ENCODE measurements around the gene TNK2.
"Not testable (repeated sequence)": the region's sequence is repeated elsewhere in the genome, so short reads cannot be mapped to it uniquely, and the experiment has no call there.

Gene TNK2

GRCh38 chr3:195862318-195862717, 46.0 kb downstream of the TNK2 start:
- not testable (repeated sequence) for H3K27ac ChIP-seq (ENCODE audit: low read depth, low read length); H3K27me3 ChIP-seq (ENCODE audit: control insufficient read depth in 1 of 2, insufficient read depth in 2 of 2, low read length in 2 of 2); H3K9me3 ChIP-seq (ENCODE audit: control insufficient read depth in 1 of 2, low read length in 2 of 2); H3K9ac ChIP-seq (ENCODE audit: low read depth in 1 of 2, low read length in 2 of 2); H3K4me1 ChIP-seq (ENCODE audit: control insufficient read depth in 1 of 2, insufficient read depth in 2 of 2, low read length in 2 of 2); H3K4me3 ChIP-seq (ENCODE audit: low read depth in 1 of 2, low read length in 2 of 2)
- H3K36me3 ChIP-seq (ENCODE audit: control insufficient read depth in 1 of 2, insufficient read depth in 2 of 2, low read length in 2 of 2) = peaks cover 0 to 11% of the 10 kb centered on the region in 2 donors

- no peaks in the 10 kb centered on the region for H3K9me3 ChIP-seq (ENCODE audit: control insufficient read depth in 1 of 2, low read length in 2 of 2)
- no peak overlapping the region for H3K4me3 ChIP-seq (ENCODE audit: low read depth in 1 of 2, low read length in 2 of 2)
- H3K9ac ChIP-seq (ENCODE audit: low read depth in 1 of 2, low read length in 2 of 2) = no peak overlapping the region
- H3K4me1 ChIP-seq (ENCODE audit: control insufficient read depth in 1 of 2, insufficient read depth in 2 of 2, low read length in 2 of 2) = peaks cover 4 to 8% of the 10 kb centered on the region in 2 donors
- no peak overlapping the region for H3K27ac ChIP-seq (ENCODE audit: low read depth, low read length)
- H3K27me3 ChIP-seq (ENCODE audit: control insufficient read depth in 1 of 2, insufficient read depth in 2 of 2, low read length in 2 of 2) = no peaks in the 10 kb centered on the region
- peaks cover 0 to 2% of the 10 kb centered on the region in 2 donors for H3K36me3 ChIP-seq (ENCODE audit: control insufficient read depth in 1 of 2, insufficient read depth in 2 of 2, low read length in 2 of 2)
Measured at GRCh38 chr3:195860456-195860855, 47.9 kb downstream of the TNK2 start.

GRCh38 chr3:195859846-195860411, 48.4 kb downstream of the TNK2 start:
- Histone ChIP-seq H3K4me3 (ENCODE audit: low read depth in 1 of 2, low read length in 2 of 2) (no peak overlapping the region), H3K27me3 (ENCODE audit: control insufficient read depth in 1 of 2, insufficient read depth in 2 of 2, low read length in 2 of 2) (no peaks in the 10 kb centered on the region), H3K9ac (ENCODE audit: low read depth in 1 of 2, low read length in 2 of 2) (no peak overlapping the region), H3K9me3 (ENCODE audit: control insufficient read depth in 1 of 2, low read length in 2 of 2) (no peaks in the 10 kb centered on the region), H3K4me1 (ENCODE audit: control insufficient read depth in 1 of 2, insufficient read depth in 2 of 2, low read length in 2 of 2) (peaks cover 4 to 8% of the 10 kb centered on the region in 2 donors), H3K27ac (ENCODE audit: low read depth, low read length) (no peak overlapping the region), H3K36me3 (ENCODE audit: control insufficient read depth in 1 of 2, insufficient read depth in 2 of 2, low read length in 2 of 2) (no peaks in the 10 kb centered on the region)

- Histone ChIP-seq H3K4me3 (ENCODE audit: low read depth in 1 of 2, low read length in 2 of 2) (no peak overlapping the region), H3K4me1 (ENCODE audit: control insufficient read depth in 1 of 2, insufficient read depth in 2 of 2, low read length in 2 of 2) (peaks cover 4 to 8% of the 10 kb centered on the region in 2 donors), H3K27me3 (ENCODE audit: control insufficient read depth in 1 of 2, insufficient read depth in 2 of 2, low read length in 2 of 2) (no peaks in the 10 kb centered on the region), H3K36me3 (ENCODE audit: control insufficient read depth in 1 of 2, insufficient read depth in 2 of 2, low read length in 2 of 2) (no peaks in the 10 kb centered on the region), H3K9ac (ENCODE audit: low read depth in 1 of 2, low read length in 2 of 2) (no peak overlapping the region), H3K27ac (ENCODE audit: low read depth, low read length) (no peak overlapping the region), H3K9me3 (ENCODE audit: control insufficient read depth in 1 of 2, low read length in 2 of 2) (no peaks in the 10 kb centered on the region)
Measured at GRCh38 chr3:195859061-195859845, 49.1 kb downstream of the TNK2 start.

- H3K27me3 ChIP-seq (ENCODE audit: control insufficient read depth in 1 of 2, insufficient read depth in 2 of 2, low read length in 2 of 2) = peaks cover 0 to 3% of the 10 kb centered on the region in 2 donors
- H3K9me3 ChIP-seq (ENCODE audit: control insufficient read depth in 1 of 2, low read length in 2 of 2) = no peaks in the 10 kb centered on the region
- H3K27ac ChIP-seq (ENCODE audit: low read depth, low read length) = no peak overlapping the region
- H3K36me3 ChIP-seq (ENCODE audit: control insufficient read depth in 1 of 2, insufficient read depth in 2 of 2, low read length in 2 of 2) = no peaks in the 10 kb centered on the region
- H3K4me1 ChIP-seq (ENCODE audit: control insufficient read depth in 1 of 2, insufficient read depth in 2 of 2, low read length in 2 of 2) = peaks cover 4 to 8% of the 10 kb centered on the region in 2 donors
- H3K4me3 ChIP-seq (ENCODE audit: low read depth in 1 of 2, low read length in 2 of 2) = no peak overlapping the region
- H3K9ac ChIP-seq (ENCODE audit: low read depth in 1 of 2, low read length in 2 of 2) = no peak overlapping the region
Measured at GRCh38 chr3:195856410-195857084, 51.8 kb downstream of the TNK2 start.

GRCh38 chr3:195855471-195856409, 52.6 kb downstream of the TNK2 start:
- H3K9ac ChIP-seq (ENCODE audit: low read depth in 1 of 2, low read length in 2 of 2) = no peak overlapping the region
- no peaks in the 10 kb centered on the region for H3K36me3 ChIP-seq (ENCODE audit: control insufficient read depth in 1 of 2, insufficient read depth in 2 of 2, low read length in 2 of 2)
- H3K27ac ChIP-seq (ENCODE audit: low read depth, low read length) = no peak overlapping the region
- H3K4me3 ChIP-seq (ENCODE audit: low read depth in 1 of 2, low read length in 2 of 2) = no peak overlapping the region
- H3K9me3 ChIP-seq (ENCODE audit: control insufficient read depth in 1 of 2, low read length in 2 of 2) = no peaks in the 10 kb centered on the region
- H3K27me3 ChIP-seq (ENCODE audit: control insufficient read depth in 1 of 2, insufficient read depth in 2 of 2, low read length in 2 of 2) = peaks cover 0 to 7% of the 10 kb centered on the region in 2 donors
- H3K4me1 ChIP-seq (ENCODE audit: control insufficient read depth in 1 of 2, insufficient read depth in 2 of 2, low read length in 2 of 2) = peaks cover 10 to 16% of the 10 kb centered on the region in 2 donors

- H3K9me3 ChIP-seq (ENCODE audit: control insufficient read depth in 1 of 2, low read length in 2 of 2) = no peaks in the 10 kb centered on the region
- H3K36me3 ChIP-seq (ENCODE audit: control insufficient read depth in 1 of 2, insufficient read depth in 2 of 2, low read length in 2 of 2) = no peaks in the 10 kb centered on the region
- H3K4me3 ChIP-seq (ENCODE audit: low read depth in 1 of 2, low read length in 2 of 2) = no peak overlapping the region
- H3K4me1 ChIP-seq (ENCODE audit: control insufficient read depth in 1 of 2, insufficient read depth in 2 of 2, low read length in 2 of 2) = peaks cover 10 to 17% of the 10 kb centered on the region in 2 donors
- H3K27me3 ChIP-seq (ENCODE audit: control insufficient read depth in 1 of 2, insufficient read depth in 2 of 2, low read length in 2 of 2) = peaks cover 0 to 7% of the 10 kb centered on the region in 2 donors
- H3K9ac ChIP-seq (ENCODE audit: low read depth in 1 of 2, low read length in 2 of 2) = no peak overlapping the region
- no peak overlapping the region for H3K27ac ChIP-seq (ENCODE audit: low read depth, low read length)
Measured at GRCh38 chr3:195854628-195855294, 53.6 kb downstream of the TNK2 start.

GRCh38 chr3:195853996-195854395, 54.4 kb downstream of the TNK2 start:
- Histone ChIP-seq H3K4me3 (ENCODE audit: low read depth in 1 of 2, low read length in 2 of 2) (no peak overlapping the region), H3K4me1 (ENCODE audit: control insufficient read depth in 1 of 2, insufficient read depth in 2 of 2, low read length in 2 of 2) (peaks cover 9 to 16% of the 10 kb centered on the region in 2 donors), H3K36me3 (ENCODE audit: control insufficient read depth in 1 of 2, insufficient read depth in 2 of 2, low read length in 2 of 2) (no peaks in the 10 kb centered on the region), H3K27ac (ENCODE audit: low read depth, low read length) (no peak overlapping the region), H3K27me3 (ENCODE audit: control insufficient read depth in 1 of 2, insufficient read depth in 2 of 2, low read length in 2 of 2) (peaks cover 0 to 7% of the 10 kb centered on the region in 2 donors), H3K9me3 (ENCODE audit: control insufficient read depth in 1 of 2, low read length in 2 of 2) (no peaks in the 10 kb centered on the region), H3K9ac (ENCODE audit: low read depth in 1 of 2, low read length in 2 of 2) (no peak overlapping the region)

GRCh38 chr3:195853036-195853435, 55.3 kb downstream of the TNK2 start:
- Histone ChIP-seq H3K9me3 (ENCODE audit: control insufficient read depth in 1 of 2, low read length in 2 of 2) (no peaks in the 10 kb centered on the region), H3K27ac (ENCODE audit: low read depth, low read length) (no peak overlapping the region), H3K27me3 (ENCODE audit: control insufficient read depth in 1 of 2, insufficient read depth in 2 of 2, low read length in 2 of 2) (peaks cover 0 to 7% of the 10 kb centered on the region in 2 donors), H3K4me1 (ENCODE audit: control insufficient read depth in 1 of 2, insufficient read depth in 2 of 2, low read length in 2 of 2) (peaks cover 10 to 19% of the 10 kb centered on the region in 2 donors), H3K36me3 (ENCODE audit: control insufficient read depth in 1 of 2, insufficient read depth in 2 of 2, low read length in 2 of 2) (no peaks in the 10 kb centered on the region), H3K9ac (ENCODE audit: low read depth in 1 of 2, low read length in 2 of 2) (no peak overlapping the region), H3K4me3 (ENCODE audit: low read depth in 1 of 2, low read length in 2 of 2) (no peak overlapping the region)

Data from duodenal mucosa (tissue), 2 donors.